A549 (cell line): Measurements from ENCODE around the gene PRIMPOL.

Experiments used
- EP300 ChIP-seq, 2 experiments: fragments of >200 bp; sonication (Bioruptor Twin); formaldehyde crosslinking; IDR thresholded peaks; 2 replicates in 1 of 2; 3 replicates in 1 of 2; pipeline ENCODE4 v1.6.1; 2016 to 2017
- POLR2A ChIP-seq: IDR thresholded peaks from 2 replicates; pipeline ENCODE4 v1.6.1; 2012; ENCODE audit warnings: mild to moderate bottlenecking, low read length
- TF ChIP-seq, protein P1 (sequence below): fragments of >200 bp; sonication (Bioruptor Twin); formaldehyde crosslinking; IDR thresholded peaks from 3 replicates; pipeline ENCODE4 v1.5.1; 2016
- TF ChIP-seq, protein P2 (sequence below): fragments of 200-600 bp; sonication (generic); IDR thresholded peaks from 2 replicates; pipeline ENCODE4 v1.6.1; 2016; ENCODE audit warnings: antibody characterized with exemption, mild to moderate bottlenecking, moderate library complexity

- TF ChIP-seq, protein P1, sequence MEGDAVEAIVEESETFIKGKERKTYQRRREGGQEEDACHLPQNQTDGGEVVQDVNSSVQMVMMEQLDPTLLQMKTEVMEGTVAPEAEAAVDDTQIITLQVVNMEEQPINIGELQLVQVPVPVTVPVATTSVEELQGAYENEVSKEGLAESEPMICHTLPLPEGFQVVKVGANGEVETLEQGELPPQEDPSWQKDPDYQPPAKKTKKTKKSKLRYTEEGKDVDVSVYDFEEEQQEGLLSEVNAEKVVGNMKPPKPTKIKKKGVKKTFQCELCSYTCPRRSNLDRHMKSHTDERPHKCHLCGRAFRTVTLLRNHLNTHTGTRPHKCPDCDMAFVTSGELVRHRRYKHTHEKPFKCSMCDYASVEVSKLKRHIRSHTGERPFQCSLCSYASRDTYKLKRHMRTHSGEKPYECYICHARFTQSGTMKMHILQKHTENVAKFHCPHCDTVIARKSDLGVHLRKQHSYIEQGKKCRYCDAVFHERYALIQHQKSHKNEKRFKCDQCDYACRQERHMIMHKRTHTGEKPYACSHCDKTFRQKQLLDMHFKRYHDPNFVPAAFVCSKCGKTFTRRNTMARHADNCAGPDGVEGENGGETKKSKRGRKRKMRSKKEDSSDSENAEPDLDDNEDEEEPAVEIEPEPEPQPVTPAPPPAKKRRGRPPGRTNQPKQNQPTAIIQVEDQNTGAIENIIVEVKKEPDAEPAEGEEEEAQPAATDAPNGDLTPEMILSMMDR, result no peak
- TF ChIP-seq POLR2A (no peak), EP300 (IDR thresholded peaks at IDR 0.05) (no peak)
- TF ChIP-seq, protein P2, sequence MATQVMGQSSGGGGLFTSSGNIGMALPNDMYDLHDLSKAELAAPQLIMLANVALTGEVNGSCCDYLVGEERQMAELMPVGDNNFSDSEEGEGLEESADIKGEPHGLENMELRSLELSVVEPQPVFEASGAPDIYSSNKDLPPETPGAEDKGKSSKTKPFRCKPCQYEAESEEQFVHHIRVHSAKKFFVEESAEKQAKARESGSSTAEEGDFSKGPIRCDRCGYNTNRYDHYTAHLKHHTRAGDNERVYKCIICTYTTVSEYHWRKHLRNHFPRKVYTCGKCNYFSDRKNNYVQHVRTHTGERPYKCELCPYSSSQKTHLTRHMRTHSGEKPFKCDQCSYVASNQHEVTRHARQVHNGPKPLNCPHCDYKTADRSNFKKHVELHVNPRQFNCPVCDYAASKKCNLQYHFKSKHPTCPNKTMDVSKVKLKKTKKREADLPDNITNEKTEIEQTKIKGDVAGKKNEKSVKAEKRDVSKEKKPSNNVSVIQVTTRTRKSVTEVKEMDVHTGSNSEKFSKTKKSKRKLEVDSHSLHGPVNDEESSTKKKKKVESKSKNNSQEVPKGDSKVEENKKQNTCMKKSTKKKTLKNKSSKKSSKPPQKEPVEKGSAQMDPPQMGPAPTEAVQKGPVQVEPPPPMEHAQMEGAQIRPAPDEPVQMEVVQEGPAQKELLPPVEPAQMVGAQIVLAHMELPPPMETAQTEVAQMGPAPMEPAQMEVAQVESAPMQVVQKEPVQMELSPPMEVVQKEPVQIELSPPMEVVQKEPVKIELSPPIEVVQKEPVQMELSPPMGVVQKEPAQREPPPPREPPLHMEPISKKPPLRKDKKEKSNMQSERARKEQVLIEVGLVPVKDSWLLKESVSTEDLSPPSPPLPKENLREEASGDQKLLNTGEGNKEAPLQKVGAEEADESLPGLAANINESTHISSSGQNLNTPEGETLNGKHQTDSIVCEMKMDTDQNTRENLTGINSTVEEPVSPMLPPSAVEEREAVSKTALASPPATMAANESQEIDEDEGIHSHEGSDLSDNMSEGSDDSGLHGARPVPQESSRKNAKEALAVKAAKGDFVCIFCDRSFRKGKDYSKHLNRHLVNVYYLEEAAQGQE, result no peak
These were observed 52.6 kb downstream of the PRIMPOL start for GRCh38 chr4:184702114-184702513.
